ENCODE measurements around the gene SASH3. TPM values are rescaled to one million over a fixed set of nuclear protein-coding genes. Genes with fewer than 3 reads are reported as not detected.

SASH3 gene
- polyA plus RNA-seq (2011; rRNA removed) (not detected in 2 replicates), polyA plus RNA-seq (2017; fragmentation: RNase III; extraction: RNeasy Plus Mini Kit Qiagen cat#74134 plus additional on column Dnase treatment) (not detected in 3 replicates), polyA minus RNA-seq (2011; rRNA and poly(A)+ RNA removed) (not detected in 2 replicates)
- not detected in 2 replicates for polyA plus RNA-seq (2012; cell fraction: cytosol; rRNA removed)
- polyA plus RNA-seq (2012; cell fraction: nucleus; rRNA removed): not detected in 2 replicates

DNA sequence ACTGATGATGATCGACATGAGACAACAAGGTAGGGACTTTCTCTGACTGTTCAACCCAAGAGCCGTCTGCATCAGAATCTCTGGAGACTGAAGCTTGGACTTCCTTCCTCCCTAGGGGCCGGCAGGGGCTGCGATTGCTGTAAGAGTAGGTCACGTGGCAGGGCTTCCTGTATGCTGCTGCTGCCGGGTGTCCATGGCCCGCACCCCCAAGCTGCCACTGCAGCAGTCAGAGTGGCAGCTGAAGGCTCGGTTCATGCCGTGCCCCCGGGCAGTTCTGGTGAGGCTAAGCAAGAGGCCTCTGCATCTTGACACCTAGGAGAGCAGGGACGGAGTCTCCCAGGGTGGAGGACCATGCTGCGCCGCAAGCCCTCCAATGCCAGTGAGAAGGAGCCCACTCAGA lies at the start of gene SASH3:
Gene SASH3, plus strand, starts transcription at position 203 of the 400 bp plus-strand sequence. Its CDS starts 149 bp downstream, at position 352.
- POLR2A ChIA-PET: no interaction called here

DNA sequence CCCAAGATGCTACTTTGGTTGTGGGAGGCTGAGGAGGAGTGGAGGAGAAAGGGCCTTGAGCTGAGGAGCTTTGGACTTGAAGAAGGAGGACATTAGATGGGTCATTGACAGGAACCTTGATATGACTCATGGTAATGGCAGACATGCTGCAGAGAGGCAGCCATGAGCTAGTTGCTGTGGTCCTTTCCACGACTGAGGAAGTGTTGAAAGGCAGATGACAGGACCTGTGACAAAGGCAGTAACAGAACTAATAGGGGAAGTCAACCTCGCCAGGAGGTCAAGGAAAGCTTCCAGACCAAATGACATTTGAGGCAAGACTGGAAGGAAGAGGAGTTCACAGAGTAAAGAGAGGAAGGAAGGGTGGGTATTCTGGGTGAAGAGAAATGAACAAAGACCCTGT lies 48.5 kb upstream of the SASH3 start:
- H3K4me1 ChIP-seq: no peaks in the 10 kb centered on the region
- ATAC-seq (no peak), FAIRE-seq (no peak), DNase-seq (ENCODE audit: low read depth in 1 of 2, low spot score in 1 of 2) (no peak)
- whole genome bisulfite sequencing (ENCODE audit: missing lambda C conversion rate): 33% methylated on average over 2 of the region's 2 CpGs
- H3K27ac ChIP-seq: no peak overlapping the region
- no peak overlapping the region for H3K4me3 ChIP-seq
- ChIA-PET CTCF (no interaction called here), POLR2A (no interaction called here)
- no peaks in the 10 kb centered on the region for H3K9me3 ChIP-seq
- H3K4me2 ChIP-seq: no peak overlapping the region
- TF ChIP-seq, protein P1, sequence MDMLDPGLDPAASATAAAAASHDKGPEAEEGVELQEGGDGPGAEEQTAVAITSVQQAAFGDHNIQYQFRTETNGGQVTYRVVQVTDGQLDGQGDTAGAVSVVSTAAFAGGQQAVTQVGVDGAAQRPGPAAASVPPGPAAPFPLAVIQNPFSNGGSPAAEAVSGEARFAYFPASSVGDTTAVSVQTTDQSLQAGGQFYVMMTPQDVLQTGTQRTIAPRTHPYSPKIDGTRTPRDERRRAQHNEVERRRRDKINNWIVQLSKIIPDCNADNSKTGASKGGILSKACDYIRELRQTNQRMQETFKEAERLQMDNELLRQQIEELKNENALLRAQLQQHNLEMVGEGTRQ (IDR thresholded peaks at IDR 0.05): no peak
- TF ChIP-seq POLR2A (IDR thresholded peaks at IDR 0.05; ENCODE audit: low read length) (no peak), RFX5 (IDR thresholded peaks at IDR 0.05) (no peak), ESRRA (IDR thresholded peaks at IDR 0.05; ENCODE audit: borderline replicate concordance, low read length) (no peak), RCOR1 (IDR thresholded peaks at IDR 0.05; ENCODE audit: low read depth, low read length) (no peak), KDM5A (IDR thresholded peaks at IDR 0.05) (no peak), CEBPB (IDR thresholded peaks at IDR 0.05) (no peak), PHF8 (IDR thresholded peaks at IDR 0.05; ENCODE audit: borderline replicate concordance, low read depth) (no peak), CBX2 (IDR thresholded peaks at IDR 0.05; ENCODE audit: borderline replicate concordance, low read depth) (no peak), FOSL2 (IDR thresholded peaks at IDR 0.05) (no peak), FOSL2 (CRISPR knock-in tag; IDR thresholded peaks at IDR 0.05) (no peak)
- TF ChIP-seq, protein P2, sequence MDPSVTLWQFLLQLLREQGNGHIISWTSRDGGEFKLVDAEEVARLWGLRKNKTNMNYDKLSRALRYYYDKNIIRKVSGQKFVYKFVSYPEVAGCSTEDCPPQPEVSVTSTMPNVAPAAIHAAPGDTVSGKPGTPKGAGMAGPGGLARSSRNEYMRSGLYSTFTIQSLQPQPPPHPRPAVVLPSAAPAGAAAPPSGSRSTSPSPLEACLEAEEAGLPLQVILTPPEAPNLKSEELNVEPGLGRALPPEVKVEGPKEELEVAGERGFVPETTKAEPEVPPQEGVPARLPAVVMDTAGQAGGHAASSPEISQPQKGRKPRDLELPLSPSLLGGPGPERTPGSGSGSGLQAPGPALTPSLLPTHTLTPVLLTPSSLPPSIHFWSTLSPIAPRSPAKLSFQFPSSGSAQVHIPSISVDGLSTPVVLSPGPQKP (IDR thresholded peaks at IDR 0.05; ENCODE audit: low read depth, low read length): no peak
- TF ChIP-seq, protein P3, sequence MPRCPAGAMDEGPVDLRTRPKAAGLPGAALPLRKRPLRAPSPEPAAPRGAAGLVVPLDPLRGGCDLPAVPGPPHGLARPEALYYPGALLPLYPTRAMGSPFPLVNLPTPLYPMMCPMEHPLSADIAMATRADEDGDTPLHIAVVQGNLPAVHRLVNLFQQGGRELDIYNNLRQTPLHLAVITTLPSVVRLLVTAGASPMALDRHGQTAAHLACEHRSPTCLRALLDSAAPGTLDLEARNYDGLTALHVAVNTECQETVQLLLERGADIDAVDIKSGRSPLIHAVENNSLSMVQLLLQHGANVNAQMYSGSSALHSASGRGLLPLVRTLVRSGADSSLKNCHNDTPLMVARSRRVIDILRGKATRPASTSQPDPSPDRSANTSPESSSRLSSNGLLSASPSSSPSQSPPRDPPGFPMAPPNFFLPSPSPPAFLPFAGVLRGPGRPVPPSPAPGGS (IDR thresholded peaks at IDR 0.05): no peak
- TF ChIP-seq, protein P4, sequence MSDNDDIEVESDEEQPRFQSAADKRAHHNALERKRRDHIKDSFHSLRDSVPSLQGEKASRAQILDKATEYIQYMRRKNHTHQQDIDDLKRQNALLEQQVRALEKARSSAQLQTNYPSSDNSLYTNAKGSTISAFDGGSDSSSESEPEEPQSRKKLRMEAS (IDR thresholded peaks at IDR 0.05): no peak
- TF ChIP-seq, protein P5, sequence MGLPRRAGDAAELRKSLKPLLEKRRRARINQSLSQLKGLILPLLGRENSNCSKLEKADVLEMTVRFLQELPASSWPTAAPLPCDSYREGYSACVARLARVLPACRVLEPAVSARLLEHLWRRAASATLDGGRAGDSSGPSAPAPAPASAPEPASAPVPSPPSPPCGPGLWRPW (IDR thresholded peaks at IDR 0.05): no peak

More for the DNA sequence above, at the start of gene SASH3:
- WGBS (ENCODE audit: missing lambda C conversion rate): 66% methylated on average over 12 of the region's 13 CpGs
- CTCF ChIA-PET: interaction anchor here (1.0 to 1.3 kb wide), 2 partner anchors 45 to 54 kb away, joined by 3 read pairs; no protein-coding TSS in a partner anchor
- DNase-seq (ENCODE audit: low read depth in 1 of 2, low spot score in 1 of 2) (no peak), FAIRE-seq (no peak), ATAC-seq (no peak)
- Histone ChIP-seq H3K4me3 (no peak within 1 kb of the TSS), H3K4me2 (no peak within 1 kb of the TSS), H3K9me3 (no peaks in the 10 kb centered on the region), H3K27ac (no peak within 1 kb of the TSS), H3K4me1 (no peaks in the 10 kb centered on the region)
- no peak for TF ChIP-seq FOXS1 (CRISPR knock-in tag; IDR thresholded peaks at IDR 0.05)
- TF ChIP-seq, protein P6, sequence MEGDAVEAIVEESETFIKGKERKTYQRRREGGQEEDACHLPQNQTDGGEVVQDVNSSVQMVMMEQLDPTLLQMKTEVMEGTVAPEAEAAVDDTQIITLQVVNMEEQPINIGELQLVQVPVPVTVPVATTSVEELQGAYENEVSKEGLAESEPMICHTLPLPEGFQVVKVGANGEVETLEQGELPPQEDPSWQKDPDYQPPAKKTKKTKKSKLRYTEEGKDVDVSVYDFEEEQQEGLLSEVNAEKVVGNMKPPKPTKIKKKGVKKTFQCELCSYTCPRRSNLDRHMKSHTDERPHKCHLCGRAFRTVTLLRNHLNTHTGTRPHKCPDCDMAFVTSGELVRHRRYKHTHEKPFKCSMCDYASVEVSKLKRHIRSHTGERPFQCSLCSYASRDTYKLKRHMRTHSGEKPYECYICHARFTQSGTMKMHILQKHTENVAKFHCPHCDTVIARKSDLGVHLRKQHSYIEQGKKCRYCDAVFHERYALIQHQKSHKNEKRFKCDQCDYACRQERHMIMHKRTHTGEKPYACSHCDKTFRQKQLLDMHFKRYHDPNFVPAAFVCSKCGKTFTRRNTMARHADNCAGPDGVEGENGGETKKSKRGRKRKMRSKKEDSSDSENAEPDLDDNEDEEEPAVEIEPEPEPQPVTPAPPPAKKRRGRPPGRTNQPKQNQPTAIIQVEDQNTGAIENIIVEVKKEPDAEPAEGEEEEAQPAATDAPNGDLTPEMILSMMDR (IDR thresholded peaks at IDR 0.05): no peak
- TF ChIP-seq, protein P7, sequence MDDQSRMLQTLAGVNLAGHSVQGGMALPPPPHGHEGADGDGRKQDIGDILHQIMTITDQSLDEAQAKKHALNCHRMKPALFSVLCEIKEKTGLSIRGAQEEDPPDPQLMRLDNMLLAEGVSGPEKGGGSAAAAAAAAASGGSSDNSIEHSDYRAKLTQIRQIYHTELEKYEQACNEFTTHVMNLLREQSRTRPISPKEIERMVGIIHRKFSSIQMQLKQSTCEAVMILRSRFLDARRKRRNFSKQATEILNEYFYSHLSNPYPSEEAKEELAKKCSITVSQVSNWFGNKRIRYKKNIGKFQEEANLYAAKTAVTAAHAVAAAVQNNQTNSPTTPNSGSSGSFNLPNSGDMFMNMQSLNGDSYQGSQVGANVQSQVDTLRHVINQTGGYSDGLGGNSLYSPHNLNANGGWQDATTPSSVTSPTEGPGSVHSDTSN (IDR thresholded peaks at IDR 0.05): no peak
- TF ChIP-seq RNF2 (IDR thresholded peaks at IDR 0.05; ENCODE audit: borderline replicate concordance, low read depth): no peak
- no peak for TF ChIP-seq PHF8 (IDR thresholded peaks at IDR 0.05; ENCODE audit: borderline replicate concordance, low read depth)
- no peak for TF ChIP-seq SMC3 (IDR thresholded peaks at IDR 0.05)
- TF ChIP-seq JUN (IDR thresholded peaks at IDR 0.05): no peak
- TF ChIP-seq, protein P1 (IDR thresholded peaks at IDR 0.05): no peak
- TF ChIP-seq, protein P8, sequence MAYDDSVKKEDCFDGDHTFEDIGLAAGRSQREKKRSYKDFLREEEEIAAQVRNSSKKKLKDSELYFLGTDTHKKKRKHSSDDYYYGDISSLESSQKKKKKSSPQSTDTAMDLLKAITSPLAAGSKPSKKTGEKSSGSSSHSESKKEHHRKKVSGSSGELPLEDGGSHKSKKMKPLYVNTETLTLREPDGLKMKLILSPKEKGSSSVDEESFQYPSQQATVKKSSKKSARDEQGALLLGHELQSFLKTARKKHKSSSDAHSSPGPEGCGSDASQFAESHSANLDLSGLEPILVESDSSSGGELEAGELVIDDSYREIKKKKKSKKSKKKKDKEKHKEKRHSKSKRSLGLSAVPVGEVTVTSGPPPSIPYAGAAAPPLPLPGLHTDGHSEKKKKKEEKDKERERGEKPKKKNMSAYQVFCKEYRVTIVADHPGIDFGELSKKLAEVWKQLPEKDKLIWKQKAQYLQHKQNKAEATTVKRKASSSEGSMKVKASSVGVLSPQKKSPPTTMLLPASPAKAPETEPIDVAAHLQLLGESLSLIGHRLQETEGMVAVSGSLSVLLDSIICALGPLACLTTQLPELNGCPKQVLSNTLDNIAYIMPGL (CRISPR knock-in tag; IDR thresholded peaks at IDR 0.05; ENCODE audit: borderline replicate concordance): no peak
